ENCODE results near the gene BLMH.

The BLMH gene

DNA sequence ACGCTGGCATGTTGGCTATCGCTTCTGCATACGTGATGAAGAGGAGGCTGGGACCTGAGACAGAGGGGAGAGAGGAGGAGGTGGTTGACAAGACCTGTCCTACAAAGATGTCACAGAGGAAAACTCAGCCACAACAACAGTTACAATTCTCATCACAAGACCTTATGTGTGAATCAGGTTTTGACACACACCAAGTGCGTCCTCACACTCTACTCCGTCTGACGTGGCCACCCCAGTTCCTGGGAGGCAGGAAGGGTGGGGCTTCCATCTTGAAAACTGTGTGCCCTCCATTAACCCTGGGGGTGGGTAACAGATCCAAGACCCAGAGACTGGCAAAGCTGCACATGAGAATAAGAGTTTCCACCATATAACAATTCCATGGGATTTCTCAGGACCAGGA is 80.4 kb downstream of the BLMH start:
- Histone ChIP-seq H3K27me3 (replicated peaks) (no peaks in the 10 kb centered on the region), H3K36me3 (replicated peaks) (no peaks in the 10 kb centered on the region), H3K27ac (no peak overlapping the region), H3K4me3 (ENCODE audit: low read depth, low read length) (no peak overlapping the region)
- in situ Hi-C loops (cut with HindIII; ENCODE audit: low pct_ligation_motif_present, low sequenced_read_pairs) = no loop called here
- TF ChIP-seq, protein P1, sequence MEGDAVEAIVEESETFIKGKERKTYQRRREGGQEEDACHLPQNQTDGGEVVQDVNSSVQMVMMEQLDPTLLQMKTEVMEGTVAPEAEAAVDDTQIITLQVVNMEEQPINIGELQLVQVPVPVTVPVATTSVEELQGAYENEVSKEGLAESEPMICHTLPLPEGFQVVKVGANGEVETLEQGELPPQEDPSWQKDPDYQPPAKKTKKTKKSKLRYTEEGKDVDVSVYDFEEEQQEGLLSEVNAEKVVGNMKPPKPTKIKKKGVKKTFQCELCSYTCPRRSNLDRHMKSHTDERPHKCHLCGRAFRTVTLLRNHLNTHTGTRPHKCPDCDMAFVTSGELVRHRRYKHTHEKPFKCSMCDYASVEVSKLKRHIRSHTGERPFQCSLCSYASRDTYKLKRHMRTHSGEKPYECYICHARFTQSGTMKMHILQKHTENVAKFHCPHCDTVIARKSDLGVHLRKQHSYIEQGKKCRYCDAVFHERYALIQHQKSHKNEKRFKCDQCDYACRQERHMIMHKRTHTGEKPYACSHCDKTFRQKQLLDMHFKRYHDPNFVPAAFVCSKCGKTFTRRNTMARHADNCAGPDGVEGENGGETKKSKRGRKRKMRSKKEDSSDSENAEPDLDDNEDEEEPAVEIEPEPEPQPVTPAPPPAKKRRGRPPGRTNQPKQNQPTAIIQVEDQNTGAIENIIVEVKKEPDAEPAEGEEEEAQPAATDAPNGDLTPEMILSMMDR (IDR thresholded peaks at IDR 0.05; ENCODE audit: low read depth, low read length, missing control alignments) = no peak
- no peak for DNase-seq

DNA sequence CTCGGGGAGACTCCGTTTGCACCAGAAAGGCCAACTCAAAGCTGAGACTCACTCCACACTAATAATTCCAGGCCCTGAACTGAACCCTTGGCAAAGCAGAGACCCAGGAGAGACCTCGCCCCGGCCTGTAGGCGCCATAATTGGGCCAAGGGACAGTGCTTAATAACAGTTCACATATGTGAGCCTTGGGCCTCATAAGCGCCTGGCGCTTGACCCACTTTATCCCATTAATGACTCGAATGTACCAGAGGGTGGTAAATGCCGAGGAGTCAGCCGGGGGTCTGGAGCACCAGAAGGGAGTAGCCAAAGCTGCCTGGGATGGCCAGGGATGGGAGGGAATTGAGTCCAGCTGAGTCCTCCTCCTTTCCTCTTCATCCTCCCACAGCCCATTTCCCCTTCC is 80.8 kb downstream of the BLMH start:
- in situ Hi-C loops (cut with HindIII; ENCODE audit: low pct_ligation_motif_present, low sequenced_read_pairs) = no loop called here

DNA sequence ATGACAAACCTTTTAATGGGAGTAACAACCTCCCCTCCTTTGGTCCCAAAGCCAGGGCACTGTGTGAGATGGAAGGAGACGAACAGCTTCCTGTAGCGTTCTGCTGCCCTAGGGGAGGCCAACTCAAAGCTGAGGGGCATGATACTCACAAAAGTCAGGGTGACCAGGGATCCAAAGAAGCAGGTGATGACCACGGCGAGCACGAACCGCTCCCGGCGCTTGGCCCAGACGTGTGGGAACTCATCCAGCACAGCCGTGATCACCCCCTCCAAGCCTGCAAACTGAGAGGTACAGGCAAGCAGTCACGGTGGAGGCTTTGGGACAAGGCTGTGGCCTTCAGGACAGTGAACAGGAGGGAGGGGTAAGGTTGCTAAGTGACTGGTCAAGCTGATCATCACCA is 81.4 kb downstream of the BLMH start:
- in situ Hi-C loops (cut with HindIII; ENCODE audit: low pct_ligation_motif_present, low sequenced_read_pairs) = no loop called here
- TF ChIP-seq, protein P1 (IDR thresholded peaks at IDR 0.05; ENCODE audit: low read depth, low read length, missing control alignments) = no peak
- H3K27me3 ChIP-seq (replicated peaks) = no peaks in the 10 kb centered on the region
- DNase-seq = no peak
- H3K4me3 ChIP-seq (ENCODE audit: low read depth, low read length) = no peak overlapping the region
- no peaks in the 10 kb centered on the region for H3K36me3 ChIP-seq (replicated peaks)
- H3K27ac ChIP-seq = no peak overlapping the region

More for the DNA sequence above, 80.8 kb downstream of the BLMH start:
- no peak overlapping the region for H3K27ac ChIP-seq
- no peak for DNase-seq
- H3K36me3 ChIP-seq (replicated peaks) = no peaks in the 10 kb centered on the region
- H3K4me3 ChIP-seq (ENCODE audit: low read depth, low read length) = no peak overlapping the region
- no peaks in the 10 kb centered on the region for H3K27me3 ChIP-seq (replicated peaks)
- TF ChIP-seq, protein P1 (IDR thresholded peaks at IDR 0.05; ENCODE audit: low read depth, low read length, missing control alignments) = no peak

DNA sequence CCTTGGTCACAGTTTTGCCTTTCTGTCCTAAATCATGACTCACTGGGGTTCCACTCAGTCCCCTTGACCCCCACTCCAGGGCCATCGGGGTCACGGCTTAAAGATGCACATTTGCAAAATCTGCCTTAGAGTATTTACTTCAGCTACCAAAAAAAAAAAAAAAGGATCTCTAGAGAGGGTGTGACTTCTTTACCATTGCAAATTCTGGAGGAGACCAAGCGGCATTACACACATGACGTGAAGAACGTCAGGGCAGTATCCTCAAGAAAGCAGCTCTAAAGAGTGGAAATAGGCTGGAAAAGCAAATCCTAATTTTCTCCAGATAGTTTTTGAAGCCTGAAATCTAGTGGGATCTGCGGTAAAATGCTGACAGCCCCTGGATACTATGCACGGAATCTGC is 81.8 kb downstream of the BLMH start:
- in situ Hi-C loops (cut with HindIII; ENCODE audit: low pct_ligation_motif_present, low sequenced_read_pairs) = no loop called here

DNA sequence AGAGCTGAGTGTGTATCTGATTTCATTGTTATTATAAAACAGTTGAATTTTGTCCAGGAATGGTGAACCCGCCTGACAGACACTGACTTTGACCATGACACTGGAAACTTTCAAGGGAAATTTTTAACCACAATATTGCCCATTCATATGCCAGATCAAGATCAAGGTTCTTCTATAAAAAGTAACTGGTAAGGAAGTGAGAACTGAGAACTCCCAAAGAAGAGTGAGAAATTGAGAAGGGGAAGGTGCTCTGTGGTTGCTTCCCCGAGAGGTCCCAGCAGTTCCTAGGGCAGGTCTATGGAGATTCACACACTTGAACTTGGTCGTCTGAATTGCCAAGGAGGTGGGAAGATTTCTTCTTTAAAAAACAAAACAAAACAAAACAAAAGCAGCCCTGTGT is 83.5 kb downstream of the BLMH start:
- H3K27ac ChIP-seq = no peak overlapping the region
- no peak overlapping the region for H3K4me3 ChIP-seq (ENCODE audit: low read depth, low read length)
- H3K36me3 ChIP-seq (replicated peaks) = no peaks in the 10 kb centered on the region
- no peaks in the 10 kb centered on the region for H3K27me3 ChIP-seq (replicated peaks)
- TF ChIP-seq, protein P1 (IDR thresholded peaks at IDR 0.05; ENCODE audit: low read depth, low read length, missing control alignments) = no peak
- in situ Hi-C loops (cut with HindIII; ENCODE audit: low pct_ligation_motif_present, low sequenced_read_pairs) = no loop called here
- DNase-seq = no peak

More for the DNA sequence above, 81.8 kb downstream of the BLMH start:
- DNase-seq = no peak
- Histone ChIP-seq H3K4me3 (ENCODE audit: low read depth, low read length) (no peak overlapping the region), H3K36me3 (replicated peaks) (no peaks in the 10 kb centered on the region), H3K27me3 (replicated peaks) (no peaks in the 10 kb centered on the region), H3K27ac (no peak overlapping the region)
- TF ChIP-seq, protein P1 (IDR thresholded peaks at IDR 0.05; ENCODE audit: low read depth, low read length, missing control alignments) = no peak

DNA sequence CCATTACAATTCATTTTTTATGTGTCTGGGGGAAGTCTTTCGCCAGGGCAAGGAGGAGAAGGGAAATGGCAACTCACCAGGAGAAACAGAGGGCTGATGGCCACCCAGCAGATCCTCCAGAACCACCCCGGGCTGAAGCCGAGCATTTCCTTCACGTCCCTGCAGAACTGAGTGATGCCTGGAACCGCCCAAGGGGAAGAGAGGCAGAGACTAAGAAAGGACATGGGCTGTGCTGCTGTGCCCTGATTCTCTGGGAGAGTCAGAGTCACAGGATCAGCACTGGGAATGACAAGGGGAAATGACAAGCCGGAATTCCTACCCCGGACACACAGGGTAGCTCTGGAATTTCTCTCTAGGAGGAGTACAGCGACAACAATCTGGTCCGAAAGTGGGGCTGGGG is 84.1 kb downstream of the BLMH start:
- Histone ChIP-seq H3K36me3 (replicated peaks) (no peaks in the 10 kb centered on the region), H3K27ac (no peak overlapping the region), H3K4me3 (ENCODE audit: low read depth, low read length) (no peak overlapping the region), H3K27me3 (replicated peaks) (no peaks in the 10 kb centered on the region)
- DNase-seq = no peak
- TF ChIP-seq, protein P1 (IDR thresholded peaks at IDR 0.05; ENCODE audit: low read depth, low read length, missing control alignments) = no peak
- in situ Hi-C loops (cut with HindIII; ENCODE audit: low pct_ligation_motif_present, low sequenced_read_pairs) = no loop called here

All from brain microvascular endothelial cell (primary cell).